SK-N-DZ (cell line): Measurements from ENCODE around the gene NEDD4.
"Not testable (repeated sequence)": the region's sequence is repeated elsewhere in the genome, so short reads cannot be mapped to it uniquely, and the experiment has no call there.

Experiments
- DNase-seq: peaks from one replicate; pipeline ENCODE4 v3.0.0-alpha.2; 2015; ENCODE audit warnings: low spot score

NEDD4 gene

DNA sequence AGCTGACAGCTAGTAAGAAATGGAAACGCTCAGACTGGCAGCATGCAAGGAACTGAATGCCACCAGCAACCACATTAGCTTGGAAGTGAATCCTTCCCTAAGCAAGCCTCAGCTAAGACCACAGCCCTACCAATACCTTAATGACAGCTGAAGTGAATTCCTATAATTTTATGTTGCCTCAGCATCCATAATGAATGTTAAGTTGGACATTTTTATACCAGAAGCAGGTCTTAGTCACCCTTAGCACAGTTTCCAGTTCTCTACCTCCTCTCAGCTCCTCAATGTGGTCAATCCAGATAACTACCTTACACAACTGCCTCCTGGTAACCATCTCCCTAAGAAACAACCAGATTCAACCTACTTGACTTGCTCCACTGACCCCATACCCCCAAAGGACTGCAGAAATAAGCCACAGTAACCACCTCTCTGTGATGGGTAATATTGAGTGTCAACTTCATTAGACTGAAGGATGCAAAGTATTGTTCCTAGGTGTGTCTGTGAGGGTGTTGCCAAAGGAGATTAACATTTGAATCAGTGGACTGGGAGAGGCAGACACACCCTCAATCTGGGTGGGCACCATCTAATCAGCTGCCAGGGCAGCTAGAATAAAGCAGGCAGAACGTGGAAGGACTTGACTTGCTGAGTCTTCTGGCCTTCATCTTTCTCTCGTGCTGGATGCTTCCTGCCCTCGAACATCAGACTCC is 33.5 kb downstream of the NEDD4 start:
- no peak for DNase-seq

DNA sequence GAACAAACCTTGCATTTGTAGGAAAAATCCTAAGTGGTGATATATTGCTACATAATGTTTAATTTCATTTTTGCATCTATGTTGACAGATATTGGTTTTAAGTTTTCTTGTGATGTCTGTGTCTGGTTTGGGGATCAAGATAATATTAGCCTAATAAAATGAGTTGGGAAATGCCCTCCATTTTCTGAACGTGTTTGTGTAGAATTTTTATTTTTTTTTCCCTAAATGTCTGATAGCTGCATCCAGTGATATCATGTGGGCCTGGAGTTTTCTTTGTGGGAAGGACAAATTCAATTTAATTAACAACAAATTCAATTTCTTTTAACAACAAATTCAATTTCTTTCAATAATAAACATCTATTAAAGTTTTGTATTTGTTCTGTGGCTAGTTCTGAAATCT is 35.1 kb downstream of the NEDD4 start:
- no peak for DNase-seq

GRCh38 chr15:55954862-55955605 is 38.4 kb downstream of the NEDD4 start:
- no peak for DNase-seq

GRCh38 chr15:55952501-55953274 is 40.7 kb downstream of the NEDD4 start:
- DNase-seq: not testable (repeated sequence)

- DNase-seq: not testable (repeated sequence)
Observed at GRCh38 chr15:55944606-55945005, 48.8 kb downstream of the NEDD4 start.

DNA sequence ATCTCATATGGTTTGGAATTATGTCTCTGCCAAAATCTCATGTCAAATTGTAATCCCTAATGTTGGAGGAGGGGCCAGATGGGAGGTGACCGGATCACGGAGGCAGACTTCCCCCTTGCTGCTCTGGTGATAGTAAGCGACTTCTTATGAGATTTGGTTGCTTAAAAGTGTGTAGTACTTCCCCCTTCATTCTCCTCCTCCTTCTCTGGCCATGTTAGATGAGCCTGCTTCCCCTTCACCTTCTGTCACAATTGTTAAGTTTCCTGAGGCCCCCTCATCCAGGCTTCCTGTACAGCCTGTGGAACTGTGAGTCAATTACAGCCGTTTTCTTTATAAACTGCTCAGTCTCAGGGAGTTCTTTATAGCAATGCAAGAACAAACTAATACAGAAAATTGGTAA is 51.1 kb downstream of the NEDD4 start:
- no peak for DNase-seq

DNA sequence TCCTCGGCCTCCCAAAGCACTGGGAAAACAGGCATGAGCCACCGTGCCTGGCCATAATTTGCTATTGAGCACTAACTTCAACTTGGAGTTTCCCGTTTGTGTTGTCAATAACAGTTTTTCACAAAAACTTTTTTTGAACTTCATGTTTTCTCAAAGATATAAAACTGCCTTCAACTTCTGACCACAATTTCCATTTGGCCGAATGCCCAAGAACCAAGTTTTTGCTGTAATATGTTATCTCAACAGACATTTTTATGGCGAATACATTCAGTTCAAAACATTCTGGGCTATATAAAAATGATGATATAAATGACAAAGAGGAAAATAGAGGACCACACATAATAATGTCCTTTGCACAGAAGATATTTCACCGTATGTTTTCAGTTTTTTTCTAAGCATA is 56.4 kb downstream of the NEDD4 start:
- DNase-seq: no peak

- no peak for DNase-seq
Observed at GRCh38 chr15:55928955-55929354, 64.5 kb downstream of the NEDD4 start.

GRCh38 chr15:55921744-55922143 is 71.7 kb downstream of the NEDD4 start:
- no peak for DNase-seq

DNA sequence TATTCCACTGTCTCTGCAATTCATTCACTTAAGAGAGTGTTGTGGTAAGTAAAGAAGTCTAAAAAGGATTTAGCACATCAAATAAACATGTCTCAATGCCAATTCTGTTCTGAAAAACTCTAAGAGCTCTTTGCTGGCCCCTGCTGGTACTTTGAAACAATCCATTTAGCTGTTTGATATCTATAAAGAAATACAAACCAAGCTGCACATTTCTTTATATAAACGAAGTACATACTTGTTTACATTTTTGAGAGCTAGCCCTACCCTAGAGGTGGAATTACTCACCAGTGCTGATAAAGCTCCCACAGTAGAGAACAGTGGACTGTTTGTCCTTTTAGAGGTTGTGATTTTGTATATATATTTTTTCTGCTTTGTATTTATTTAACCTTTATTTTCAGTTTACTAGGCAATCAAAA is 75.5 kb downstream of the NEDD4 start:
- peak; percentile 8 for DNase-seq

- DNase-seq: no peak
Observed at GRCh38 chr15:55916666-55917409, 76.6 kb downstream of the NEDD4 start.

- DNase-seq: no peak
Observed at GRCh38 chr15:55915876-55916567, 77.4 kb downstream of the NEDD4 start.

DNA sequence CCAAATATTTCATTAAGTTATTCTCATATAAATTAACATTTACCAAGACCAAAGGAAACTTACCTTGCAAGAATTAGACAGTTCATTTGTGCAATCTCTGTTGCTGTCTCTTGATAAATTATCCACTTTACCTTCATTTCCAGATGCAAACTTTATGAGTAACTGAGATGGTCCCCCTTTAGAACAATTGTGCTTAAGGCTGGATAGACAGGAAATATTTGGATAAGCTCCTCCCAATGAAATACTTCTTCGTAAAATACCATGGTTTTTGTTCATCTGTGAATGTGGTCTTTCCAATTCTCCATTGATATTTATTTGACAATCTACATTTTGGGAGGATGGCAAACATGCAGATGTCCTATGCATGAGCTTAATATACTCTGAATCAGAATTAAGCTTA is 78.2 kb downstream of the NEDD4 start:
- no peak for DNase-seq

DNA sequence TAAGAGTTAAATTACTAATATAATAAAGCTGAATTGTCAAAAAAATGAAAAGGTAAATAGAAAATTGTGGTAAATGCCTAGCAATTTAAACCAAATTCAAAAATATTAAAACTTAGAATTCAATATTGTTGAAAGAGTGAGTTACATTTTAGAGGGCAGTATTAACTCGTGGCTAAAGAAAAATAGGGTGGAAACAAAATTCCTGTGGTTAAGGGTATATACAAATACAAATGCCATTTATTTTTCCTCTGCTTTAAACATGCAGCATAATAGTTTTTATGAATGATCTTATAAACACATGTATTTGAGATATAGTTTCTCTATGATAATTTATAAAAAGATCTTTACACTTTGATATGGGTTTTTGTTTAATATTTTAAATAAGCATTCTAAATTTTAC is 79.0 kb downstream of the NEDD4 start:
- no peak for DNase-seq

GRCh38 chr15:55912982-55913381 is 80.4 kb downstream of the NEDD4 start:
- DNase-seq: no peak

DNA sequence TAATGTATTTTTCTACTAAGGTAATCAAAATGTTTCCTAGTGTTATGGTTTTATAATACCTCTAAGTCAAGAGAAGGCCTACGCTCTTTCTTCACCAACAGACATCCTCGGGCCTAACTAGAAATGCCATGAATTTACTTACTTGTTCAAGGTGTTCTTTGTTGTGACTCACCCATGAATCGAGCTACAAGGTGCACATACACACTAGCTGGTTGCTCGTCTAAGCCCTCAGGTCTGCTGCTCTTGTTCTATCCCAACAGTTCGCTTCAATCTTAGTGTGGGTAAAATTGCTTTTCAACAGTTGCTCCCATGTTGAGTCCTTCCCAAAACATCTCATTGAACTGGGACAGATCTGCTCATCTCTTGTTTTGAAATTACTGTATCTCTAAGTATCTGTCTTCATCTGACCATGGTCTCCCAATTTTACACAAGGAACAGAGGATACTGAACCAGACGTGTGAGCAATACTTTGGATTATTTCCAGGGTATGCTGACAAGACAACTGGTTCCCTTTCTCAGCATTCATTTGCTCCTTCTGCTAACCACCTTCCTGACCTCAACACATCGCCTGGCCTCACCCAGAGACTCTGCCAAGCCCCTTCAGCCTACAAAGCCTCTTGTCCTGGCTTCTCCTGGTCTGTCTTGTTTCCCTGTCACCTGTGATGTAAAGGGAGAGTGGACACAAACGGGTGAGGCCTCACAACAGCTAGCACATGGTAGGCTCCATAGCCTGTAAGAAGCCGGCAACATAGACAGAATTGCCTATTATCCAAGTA is 84.2 kb downstream of the NEDD4 start:
- DNase-seq: no peak

GRCh38 chr15:55907797-55908196 is 85.6 kb downstream of the NEDD4 start:
- DNase-seq: no peak

- no peak for DNase-seq
Observed at GRCh38 chr15:55902981-55903380, 90.4 kb downstream of the NEDD4 start.

- DNase-seq: no peak
Observed at GRCh38 chr15:55900019-55900418, 93.4 kb downstream of the NEDD4 start.

DNA sequence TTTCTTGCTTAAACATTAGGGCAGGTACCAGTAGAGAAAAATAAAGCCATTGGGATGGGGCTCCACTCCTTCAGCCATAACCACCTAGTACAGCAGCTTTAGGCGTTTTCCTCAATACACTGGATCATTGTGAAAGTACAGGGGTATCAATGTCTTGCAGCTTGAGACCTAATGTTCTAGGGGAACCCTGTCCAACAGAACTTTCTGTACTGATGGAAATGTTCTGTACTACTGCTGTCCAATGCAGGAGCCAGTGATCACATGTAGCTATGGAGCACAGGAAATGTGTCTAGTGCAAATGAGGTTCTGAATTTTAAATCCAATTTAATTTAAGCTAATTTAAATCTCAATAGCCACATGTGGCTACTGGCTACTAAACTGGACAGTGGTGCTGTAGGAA is 93.9 kb downstream of the NEDD4 start:
- no peak for DNase-seq
